ENCODE results near the gene DMWD. TPM values are rescaled to one million over a fixed set of nuclear protein-coding genes. Genes with fewer than 3 reads are reported as not detected.

The DMWD gene, protein sequence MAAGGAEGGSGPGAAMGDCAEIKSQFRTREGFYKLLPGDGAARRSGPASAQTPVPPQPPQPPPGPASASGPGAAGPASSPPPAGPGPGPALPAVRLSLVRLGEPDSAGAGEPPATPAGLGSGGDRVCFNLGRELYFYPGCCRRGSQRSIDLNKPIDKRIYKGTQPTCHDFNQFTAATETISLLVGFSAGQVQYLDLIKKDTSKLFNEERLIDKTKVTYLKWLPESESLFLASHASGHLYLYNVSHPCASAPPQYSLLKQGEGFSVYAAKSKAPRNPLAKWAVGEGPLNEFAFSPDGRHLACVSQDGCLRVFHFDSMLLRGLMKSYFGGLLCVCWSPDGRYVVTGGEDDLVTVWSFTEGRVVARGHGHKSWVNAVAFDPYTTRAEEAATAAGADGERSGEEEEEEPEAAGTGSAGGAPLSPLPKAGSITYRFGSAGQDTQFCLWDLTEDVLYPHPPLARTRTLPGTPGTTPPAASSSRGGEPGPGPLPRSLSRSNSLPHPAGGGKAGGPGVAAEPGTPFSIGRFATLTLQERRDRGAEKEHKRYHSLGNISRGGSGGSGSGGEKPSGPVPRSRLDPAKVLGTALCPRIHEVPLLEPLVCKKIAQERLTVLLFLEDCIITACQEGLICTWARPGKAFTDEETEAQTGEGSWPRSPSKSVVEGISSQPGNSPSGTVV
- total RNA-seq (2022) (74.9 and 76.9 TPM in 2 replicates), Bru-seq, nascent RNA (percentile 76 among the genes with signal in this experiment), BruChase-seq, experiment 1, labeled RNA remaining after a 6-hour chase (percentile 91 among the genes with signal in this experiment), BruChase-seq, experiment 2, labeled RNA remaining after a 2-hour chase (percentile 90 among the genes with signal in this experiment)
- long read RNA-seq, transcript DMWD-201 (5 exons, 3,305 nt) = minor isoform, 6 of 39 reads
- long read RNA-seq, transcript DMWD-202 (4 exons, 3,292 nt) = major isoform, 18 of 39 reads
- long read RNA-seq, partial matches to known transcripts = 8 of 39 reads
- long read RNA-seq, other reads (novel, unspliced or antisense) = 1 of 39 reads

DNA sequence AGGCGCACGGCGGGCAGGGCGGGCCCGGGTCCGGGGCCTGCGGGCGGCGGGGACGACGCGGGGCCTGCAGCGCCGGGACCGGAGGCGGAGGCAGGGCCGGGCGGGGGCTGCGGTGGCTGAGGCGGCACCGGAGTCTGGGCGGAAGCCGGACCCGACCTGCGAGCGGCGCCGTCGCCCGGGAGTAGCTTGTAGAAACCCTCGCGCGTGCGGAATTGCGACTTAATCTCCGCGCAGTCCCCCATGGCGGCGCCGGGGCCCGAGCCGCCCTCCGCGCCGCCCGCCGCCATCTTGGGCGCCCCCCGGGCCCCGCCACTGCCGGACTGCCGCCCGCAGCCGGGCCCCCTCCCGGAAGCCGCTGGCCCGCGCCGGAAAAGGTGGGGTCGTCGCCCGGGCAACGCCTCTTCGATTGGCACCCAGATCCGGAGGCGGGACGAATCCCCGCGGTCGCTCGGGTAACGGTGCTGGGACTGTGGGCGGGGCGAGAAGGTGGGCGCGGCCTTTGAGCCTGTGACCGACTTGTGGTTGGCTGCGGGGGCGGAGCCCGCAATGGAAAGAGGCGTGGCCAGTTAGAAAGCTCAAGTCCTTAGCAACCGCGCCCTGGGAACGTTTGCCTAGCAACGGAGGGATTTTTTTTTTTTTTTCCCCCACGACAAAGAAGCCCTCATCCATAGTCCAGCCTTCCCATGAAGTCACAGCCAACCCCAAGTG lies at the start of gene DMWD:
Gene DMWD, minus strand, starts transcription at position 376 of the 708 bp plus-strand sequence. Its CDS starts 89 bp downstream, at position 287.
- Mint-ChIP-seq H3K4me3 (ENCODE audit: low read depth, unreplicated experiment) (peak within 1 kb of the TSS; percentile 93), H3K9me3 (ENCODE audit: low read depth, unreplicated experiment) (no peaks in the 10 kb centered on the region), H3K4me1 (ENCODE audit: low read depth, unreplicated experiment) (peaks cover 33% of the 10 kb centered on the region), H3K27ac (ENCODE audit: unreplicated experiment) (peak within 1 kb of the TSS; percentile 83), H3K36me3 (ENCODE audit: insufficient read depth, unreplicated experiment) (peaks cover 51% of the 10 kb centered on the region), H3K27me3 (ENCODE audit: unreplicated experiment) (peaks cover 26% of the 10 kb centered on the region)
- CTCF ChIA-PET = interaction anchor here (0.6 to 1.8 kb wide), 8 partner anchors 12 to 315 kb away, joined by 3 to 16 read pairs (median 4); partner anchors contain the start of gene SIX5
- no TSS peak for BruUV-seq (replicated peaks)
- TF ChIP-seq, protein P1, sequence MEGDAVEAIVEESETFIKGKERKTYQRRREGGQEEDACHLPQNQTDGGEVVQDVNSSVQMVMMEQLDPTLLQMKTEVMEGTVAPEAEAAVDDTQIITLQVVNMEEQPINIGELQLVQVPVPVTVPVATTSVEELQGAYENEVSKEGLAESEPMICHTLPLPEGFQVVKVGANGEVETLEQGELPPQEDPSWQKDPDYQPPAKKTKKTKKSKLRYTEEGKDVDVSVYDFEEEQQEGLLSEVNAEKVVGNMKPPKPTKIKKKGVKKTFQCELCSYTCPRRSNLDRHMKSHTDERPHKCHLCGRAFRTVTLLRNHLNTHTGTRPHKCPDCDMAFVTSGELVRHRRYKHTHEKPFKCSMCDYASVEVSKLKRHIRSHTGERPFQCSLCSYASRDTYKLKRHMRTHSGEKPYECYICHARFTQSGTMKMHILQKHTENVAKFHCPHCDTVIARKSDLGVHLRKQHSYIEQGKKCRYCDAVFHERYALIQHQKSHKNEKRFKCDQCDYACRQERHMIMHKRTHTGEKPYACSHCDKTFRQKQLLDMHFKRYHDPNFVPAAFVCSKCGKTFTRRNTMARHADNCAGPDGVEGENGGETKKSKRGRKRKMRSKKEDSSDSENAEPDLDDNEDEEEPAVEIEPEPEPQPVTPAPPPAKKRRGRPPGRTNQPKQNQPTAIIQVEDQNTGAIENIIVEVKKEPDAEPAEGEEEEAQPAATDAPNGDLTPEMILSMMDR (IDR thresholded peaks at IDR 0.05; ENCODE audit: unreplicated experiment) = no peak
- intact Hi-C loops (cut with micrococcal nuclease; ENCODE audit: unreplicated experiment) = no loop called here
- peak; percentile 100 for DNase-seq

DNA sequence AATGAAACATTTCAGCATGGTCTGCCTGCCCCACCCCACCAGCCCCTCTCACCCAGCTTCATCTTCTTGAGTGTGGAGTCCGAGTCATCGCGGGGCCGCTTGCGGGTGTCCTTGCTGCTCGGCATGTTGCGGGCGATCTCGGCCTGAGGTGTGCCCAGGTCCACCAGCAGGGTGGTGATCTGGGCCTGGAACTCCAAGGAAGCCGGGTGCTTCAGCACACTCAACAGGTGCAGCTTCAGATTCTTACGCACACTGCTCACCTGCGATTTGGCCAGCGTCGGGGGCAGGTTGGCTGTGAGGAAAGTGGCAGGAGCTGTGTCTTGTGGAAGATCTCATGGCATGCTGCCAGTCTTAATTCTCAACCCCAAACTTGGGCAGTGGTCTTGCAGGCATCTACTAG lies 49.6 kb upstream of the DMWD start:
- Mint-ChIP-seq H3K27ac (ENCODE audit: unreplicated experiment) (no peak overlapping the region), H3K27me3 (ENCODE audit: unreplicated experiment) (no peaks in the 10 kb centered on the region), H3K4me1 (ENCODE audit: low read depth, unreplicated experiment) (no peaks in the 10 kb centered on the region), H3K4me3 (ENCODE audit: low read depth, unreplicated experiment) (no peak overlapping the region), H3K36me3 (ENCODE audit: insufficient read depth, unreplicated experiment) (peaks cover 76% of the 10 kb centered on the region), H3K9me3 (ENCODE audit: low read depth, unreplicated experiment) (no peaks in the 10 kb centered on the region)
- intact Hi-C loops (cut with micrococcal nuclease; ENCODE audit: unreplicated experiment) = no loop called here
- BruUV-seq (replicated peaks) = no TSS peak
- DNase-seq = no peak
- CTCF ChIA-PET = interaction anchor here (0.6 kb wide), 1 partner anchor 841 kb away, joined by 3 read pairs; no protein-coding TSS in a partner anchor
- TF ChIP-seq, protein P1 (IDR thresholded peaks at IDR 0.05; ENCODE audit: unreplicated experiment) = no peak

DNA sequence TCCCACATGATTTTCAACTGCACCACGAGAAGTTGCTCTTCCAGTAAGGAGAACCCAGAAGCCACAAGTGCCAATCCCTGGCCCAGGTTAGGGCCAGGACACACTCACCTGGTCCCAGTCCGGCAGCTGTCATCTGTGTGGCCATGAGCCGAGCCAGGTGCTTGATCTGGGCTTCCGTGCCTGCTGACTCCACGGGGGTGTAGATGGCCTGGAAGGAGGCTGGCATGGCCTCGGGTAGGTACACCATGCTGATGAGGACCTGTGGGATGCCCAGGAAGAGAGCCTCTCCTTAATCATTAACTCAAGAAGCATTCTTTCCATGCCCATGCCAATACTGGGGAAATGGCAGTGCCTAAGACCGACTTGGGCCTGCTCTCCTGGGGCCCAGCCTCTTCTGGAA lies 42.3 kb upstream of the DMWD start:
- Mint-ChIP-seq H3K27ac (ENCODE audit: unreplicated experiment) (no peak overlapping the region), H3K27me3 (ENCODE audit: unreplicated experiment) (no peaks in the 10 kb centered on the region), H3K36me3 (ENCODE audit: insufficient read depth, unreplicated experiment) (peaks cover 87% of the 10 kb centered on the region), H3K4me1 (ENCODE audit: low read depth, unreplicated experiment) (peaks cover 9% of the 10 kb centered on the region), H3K4me3 (ENCODE audit: low read depth, unreplicated experiment) (no peak overlapping the region), H3K9me3 (ENCODE audit: low read depth, unreplicated experiment) (no peaks in the 10 kb centered on the region)
- DNase-seq = no peak
- BruUV-seq (replicated peaks) = no TSS peak
- intact Hi-C loops (cut with micrococcal nuclease; ENCODE audit: unreplicated experiment) = no loop called here
- TF ChIP-seq, protein P1 (IDR thresholded peaks at IDR 0.05; ENCODE audit: unreplicated experiment) = no peak
- CTCF ChIA-PET = no interaction called here

DNA sequence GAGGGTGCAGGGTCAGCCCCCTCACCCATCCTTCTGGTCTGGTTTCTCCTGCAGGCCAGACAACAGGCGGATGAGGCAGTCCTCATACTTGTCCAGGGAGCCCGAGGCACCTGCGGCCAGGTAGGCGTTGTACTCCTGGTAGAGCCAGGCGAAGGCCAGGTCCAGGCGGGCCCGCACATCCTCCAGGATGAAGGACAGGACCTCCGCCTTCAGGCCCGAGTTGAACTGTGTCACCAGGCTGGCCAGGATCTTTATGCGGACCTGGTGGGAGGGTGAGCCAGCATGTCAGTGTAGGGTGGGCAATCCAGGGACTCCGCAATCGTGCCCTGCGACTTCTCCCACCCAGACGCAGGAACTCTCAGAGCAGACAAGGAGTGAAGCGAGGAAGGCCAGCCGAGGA lies 36.3 kb upstream of the DMWD start:
- no peak overlapping the region for H3K4me3 Mint-ChIP-seq (ENCODE audit: low read depth, unreplicated experiment)
- H3K27me3 Mint-ChIP-seq (ENCODE audit: unreplicated experiment) = no peaks in the 10 kb centered on the region
- no TSS peak for BruUV-seq (replicated peaks)
- TF ChIP-seq, protein P1 (IDR thresholded peaks at IDR 0.05; ENCODE audit: unreplicated experiment) = no peak
- CTCF ChIA-PET = no interaction called here
- H3K4me1 Mint-ChIP-seq (ENCODE audit: low read depth, unreplicated experiment) = no peaks in the 10 kb centered on the region
- intact Hi-C loops (cut with micrococcal nuclease; ENCODE audit: unreplicated experiment) = no loop called here
- no peak for DNase-seq
- no peaks in the 10 kb centered on the region for H3K9me3 Mint-ChIP-seq (ENCODE audit: low read depth, unreplicated experiment)
- H3K27ac Mint-ChIP-seq (ENCODE audit: unreplicated experiment) = peak overlapping the region; percentile 59
- H3K36me3 Mint-ChIP-seq (ENCODE audit: insufficient read depth, unreplicated experiment) = peaks cover 87% of the 10 kb centered on the region

Data from Calu3 (cell line).